ENCODE results near the gene SYT1.
"Not testable (repeated sequence)": the region's sequence is repeated elsewhere in the genome, so short reads cannot be mapped to it uniquely, and the experiment has no call there.

The SYT1 gene

GRCh38 chr12:78864403-78864869, at the start of gene SYT1:
Gene SYT1 (plus strand): TSS chr12:78864774.
- DNase-seq (ENCODE audit: low read depth in 2 of 3, low spot score in 2 of 3): no peak

- DNase-seq (ENCODE audit: low read depth in 2 of 3, low spot score in 2 of 3): no peak
Measured at GRCh38 chr12:78818487-78818886, 46.1 kb upstream of the SYT1 start.

DNA sequence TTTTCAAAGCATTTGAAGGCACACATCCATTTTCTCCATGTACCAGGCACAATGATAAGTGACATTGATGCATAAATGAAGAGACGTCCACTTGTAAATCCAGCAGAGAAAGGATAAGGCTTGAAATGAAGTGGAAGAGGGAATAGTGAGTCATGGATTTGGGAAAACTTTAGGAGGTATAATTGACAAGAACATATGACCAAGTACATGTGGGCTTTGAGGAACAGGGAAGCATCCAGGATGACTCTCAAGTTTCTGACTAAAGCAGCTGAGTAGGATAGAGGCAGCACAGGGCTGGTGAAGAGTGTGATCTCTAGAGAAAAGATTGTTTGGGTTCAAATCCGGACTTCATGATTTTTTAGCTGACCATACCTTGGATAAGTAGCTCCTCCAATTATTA, 43.6 kb upstream of the SYT1 start:
- no peak for DNase-seq (ENCODE audit: low read depth in 2 of 3, low spot score in 2 of 3)

GRCh38 chr12:78824918-78825317, 39.7 kb upstream of the SYT1 start:
- no peak for DNase-seq (ENCODE audit: low read depth in 2 of 3, low spot score in 2 of 3)

DNA sequence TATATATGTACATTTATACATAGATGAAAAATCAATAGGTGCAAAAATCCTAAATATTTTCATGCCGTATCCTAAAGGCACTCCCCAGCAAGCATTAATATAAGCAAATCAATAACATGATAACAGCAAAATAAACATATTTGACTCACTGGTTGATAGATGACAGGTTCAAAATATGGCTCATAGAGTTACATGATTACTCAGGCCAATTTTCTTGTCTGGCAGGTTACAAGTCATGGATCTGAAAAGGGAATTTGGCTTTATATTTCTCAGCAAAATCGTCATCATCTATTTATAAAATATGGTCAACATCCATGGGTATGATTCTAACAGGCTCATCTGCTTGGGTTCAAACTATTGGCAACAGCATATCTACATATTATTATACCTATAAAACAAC, 34.9 kb upstream of the SYT1 start:
- DNase-seq (ENCODE audit: low read depth in 2 of 3, low spot score in 2 of 3): no peak

DNA sequence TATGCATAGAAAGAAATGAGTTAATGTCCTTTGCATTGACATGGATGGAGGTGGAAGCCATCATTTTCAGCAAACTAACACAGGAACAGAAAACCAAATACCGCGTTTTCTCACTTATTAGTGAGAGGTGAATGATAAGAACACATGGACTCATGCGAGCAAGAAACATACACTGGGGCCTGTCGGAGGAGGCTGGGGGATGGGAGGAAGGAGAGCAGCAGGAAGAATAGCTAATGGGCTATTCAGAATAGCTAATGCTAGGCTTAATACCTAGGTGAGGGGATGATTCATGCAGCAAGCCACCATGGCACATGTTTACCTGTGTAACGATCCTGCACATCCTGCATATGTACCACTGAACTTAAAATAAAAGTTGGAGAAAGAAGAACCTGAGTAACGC, 29.1 kb upstream of the SYT1 start:
- no peak for DNase-seq (ENCODE audit: low read depth in 2 of 3, low spot score in 2 of 3)

DNA sequence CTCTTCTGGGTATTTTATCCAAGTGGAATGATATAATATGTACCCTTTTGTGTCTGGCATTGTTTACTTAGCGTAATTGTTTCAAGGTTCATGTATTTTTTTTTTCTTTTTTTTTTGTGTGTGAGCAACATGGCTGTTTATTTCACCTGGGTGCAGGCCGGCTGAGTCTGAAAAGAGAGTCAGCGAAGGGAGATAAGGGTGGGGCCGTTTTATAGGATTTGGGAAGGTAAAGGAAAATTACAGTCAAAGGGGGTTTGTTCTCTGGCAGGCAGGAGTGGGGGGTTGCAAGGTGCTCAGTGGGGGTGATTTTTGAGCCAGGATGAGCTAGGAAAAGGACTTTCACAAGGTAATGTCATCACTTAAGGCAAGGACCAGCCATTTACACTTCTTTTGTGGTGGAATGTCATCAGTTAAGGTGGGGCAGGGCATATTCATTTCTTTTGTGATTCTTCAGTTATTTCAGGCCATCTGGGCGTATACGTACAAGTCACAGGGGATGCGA, 24.0 kb upstream of the SYT1 start:
- DNase-seq (ENCODE audit: low read depth in 2 of 3, low spot score in 2 of 3): not testable (repeated sequence)

GRCh38 chr12:78853231-78853630, 11.3 kb upstream of the SYT1 start:
- no peak for DNase-seq (ENCODE audit: low read depth in 2 of 3, low spot score in 2 of 3)

GRCh38 chr12:78863482-78864402, 832 bp upstream of the SYT1 start:
- no peak for DNase-seq (ENCODE audit: low read depth in 2 of 3, low spot score in 2 of 3)

DNA sequence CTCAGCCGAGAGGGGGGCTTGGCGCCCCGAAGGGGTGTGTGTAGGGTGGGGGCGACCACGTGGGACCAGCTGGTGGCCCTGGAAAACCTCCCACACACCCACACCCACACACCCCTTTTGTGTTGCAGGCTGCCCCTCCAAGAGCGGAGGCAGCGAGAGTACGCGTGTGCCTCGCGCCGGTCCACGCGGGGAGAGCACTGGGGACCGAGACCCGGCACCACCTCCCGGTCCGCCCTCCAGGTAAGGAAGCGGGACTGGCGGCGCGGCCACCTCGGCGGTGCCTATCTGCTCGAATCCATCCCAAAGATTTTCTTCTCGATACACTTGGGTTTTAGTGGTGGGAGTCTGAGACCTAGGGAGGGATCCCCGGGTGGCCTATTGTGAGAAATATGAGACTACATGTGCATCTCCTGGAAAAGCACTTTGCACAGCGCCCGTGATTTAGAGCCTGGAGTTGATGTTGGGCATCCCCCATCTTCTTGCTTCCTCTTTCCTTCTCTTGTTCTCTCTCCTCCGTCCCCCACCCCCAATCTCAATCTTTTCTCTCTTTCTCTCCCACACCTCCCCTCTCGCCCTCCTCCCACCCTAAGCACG, 393 bp downstream of the SYT1 start:
- DNase-seq (ENCODE audit: low read depth in 2 of 3, low spot score in 2 of 3): no peak

DNA sequence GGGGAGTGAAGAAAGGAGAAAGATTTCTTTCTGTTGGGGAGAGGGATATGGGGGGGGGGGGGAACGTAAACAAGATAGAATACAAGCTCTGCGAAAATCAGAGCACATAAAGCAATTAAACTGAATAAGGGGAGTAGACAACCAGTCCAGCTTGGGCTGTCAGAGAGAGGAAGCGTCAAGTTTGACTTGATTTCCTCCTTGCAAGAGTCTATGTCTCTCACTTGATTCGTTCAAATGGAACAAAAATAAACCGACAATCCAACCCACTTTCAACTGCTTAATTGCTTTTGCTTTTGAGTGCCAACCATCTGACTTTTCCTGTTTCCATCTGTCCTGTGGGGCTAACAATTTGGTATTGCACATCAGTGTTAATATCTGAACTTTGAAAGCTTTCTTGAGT, 942 bp downstream of the SYT1 start:
- no peak for DNase-seq (ENCODE audit: low read depth in 2 of 3, low spot score in 2 of 3)

DNA sequence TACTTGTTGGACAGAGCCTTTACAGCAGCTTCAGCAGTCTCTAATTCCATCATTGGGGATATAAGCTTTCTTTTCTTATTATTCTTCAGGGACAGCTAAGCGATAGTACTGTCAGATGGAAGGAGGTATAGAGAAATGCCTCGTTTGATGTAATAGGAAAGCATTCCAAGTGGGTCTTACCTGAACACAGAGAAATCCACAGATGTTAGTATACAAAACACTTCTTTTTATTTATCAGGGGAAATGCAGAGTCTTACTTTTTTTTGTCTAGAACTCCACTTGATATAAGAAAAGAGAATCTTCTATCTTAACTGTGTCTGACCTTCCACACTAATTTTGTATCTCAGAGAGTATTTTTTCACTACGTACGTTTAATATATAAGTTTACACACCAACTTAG, 1.9 kb downstream of the SYT1 start:
- DNase-seq (ENCODE audit: low read depth in 2 of 3, low spot score in 2 of 3): no peak

DNA sequence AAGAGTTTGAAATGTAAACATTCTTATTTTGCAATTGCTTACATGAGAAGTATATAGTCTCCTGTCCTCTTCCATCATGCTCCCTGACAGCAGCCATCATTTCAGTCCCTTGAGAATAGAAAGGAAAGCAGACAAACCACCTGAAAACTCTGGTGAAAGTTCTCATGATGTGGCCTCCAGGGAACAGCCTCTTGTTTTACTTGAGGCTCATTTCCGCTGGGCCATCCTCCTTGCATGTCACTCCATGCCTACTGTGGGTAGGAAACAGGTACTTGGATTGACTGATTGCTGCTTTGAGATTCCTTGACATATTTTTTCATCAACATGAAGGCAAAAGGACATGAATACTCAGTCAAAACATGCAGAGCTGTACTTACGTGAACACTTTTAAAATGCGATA, 6.0 kb downstream of the SYT1 start:
- no peak for DNase-seq (ENCODE audit: low read depth in 2 of 3, low spot score in 2 of 3)

GRCh38 chr12:78871566-78871965, 7.0 kb downstream of the SYT1 start:
- DNase-seq (ENCODE audit: low read depth in 2 of 3, low spot score in 2 of 3): no peak

DNA sequence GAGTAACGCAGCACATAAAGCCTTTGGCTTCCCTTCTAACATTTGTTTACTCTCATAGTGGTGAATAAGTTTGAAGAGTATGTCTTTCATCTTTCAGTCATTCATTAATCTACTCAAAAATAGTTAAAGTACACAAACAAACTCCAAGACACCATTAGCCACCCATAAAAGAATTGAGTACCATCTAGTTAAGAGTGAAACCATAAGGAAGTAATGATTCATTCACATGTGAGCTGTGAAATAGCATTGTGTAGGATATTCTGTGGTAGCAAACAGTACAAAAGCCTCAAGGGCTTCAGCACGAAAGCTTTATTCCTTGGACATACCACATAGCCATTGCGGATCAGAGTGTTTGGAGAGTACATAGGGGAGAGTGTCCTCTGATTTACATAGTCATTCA, 13.9 kb downstream of the SYT1 start:
- no peak for DNase-seq (ENCODE audit: low read depth in 2 of 3, low spot score in 2 of 3)

- no peak for DNase-seq (ENCODE audit: low read depth in 2 of 3, low spot score in 2 of 3)
Measured at GRCh38 chr12:78878866-78879265, 14.3 kb downstream of the SYT1 start.

DNA sequence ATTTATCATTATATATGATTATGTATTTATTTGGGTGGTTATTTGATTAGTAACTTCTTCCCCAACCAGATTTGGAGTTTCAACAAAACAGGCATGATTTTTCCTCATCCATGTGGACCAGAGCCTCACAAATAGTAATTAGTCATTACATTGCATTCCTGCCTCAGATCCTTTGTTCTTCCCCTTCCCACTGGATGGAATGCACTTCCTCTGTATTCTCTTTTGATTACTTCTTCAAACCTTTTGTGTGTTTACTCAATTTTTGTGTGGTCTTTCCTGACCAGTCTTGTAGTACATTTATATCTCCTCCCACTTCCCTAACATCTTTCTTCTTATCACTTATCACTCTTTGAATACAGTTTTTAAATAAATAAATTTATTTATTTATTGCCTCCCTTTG, 15.5 kb downstream of the SYT1 start:
- no peak for DNase-seq (ENCODE audit: low read depth in 2 of 3, low spot score in 2 of 3)

GRCh38 chr12:78881685-78882084, 17.1 kb downstream of the SYT1 start:
- DNase-seq (ENCODE audit: low read depth in 2 of 3, low spot score in 2 of 3): no peak

- no peak for DNase-seq (ENCODE audit: low read depth in 2 of 3, low spot score in 2 of 3)
Measured at GRCh38 chr12:78885466-78885865, 20.9 kb downstream of the SYT1 start.

DNA sequence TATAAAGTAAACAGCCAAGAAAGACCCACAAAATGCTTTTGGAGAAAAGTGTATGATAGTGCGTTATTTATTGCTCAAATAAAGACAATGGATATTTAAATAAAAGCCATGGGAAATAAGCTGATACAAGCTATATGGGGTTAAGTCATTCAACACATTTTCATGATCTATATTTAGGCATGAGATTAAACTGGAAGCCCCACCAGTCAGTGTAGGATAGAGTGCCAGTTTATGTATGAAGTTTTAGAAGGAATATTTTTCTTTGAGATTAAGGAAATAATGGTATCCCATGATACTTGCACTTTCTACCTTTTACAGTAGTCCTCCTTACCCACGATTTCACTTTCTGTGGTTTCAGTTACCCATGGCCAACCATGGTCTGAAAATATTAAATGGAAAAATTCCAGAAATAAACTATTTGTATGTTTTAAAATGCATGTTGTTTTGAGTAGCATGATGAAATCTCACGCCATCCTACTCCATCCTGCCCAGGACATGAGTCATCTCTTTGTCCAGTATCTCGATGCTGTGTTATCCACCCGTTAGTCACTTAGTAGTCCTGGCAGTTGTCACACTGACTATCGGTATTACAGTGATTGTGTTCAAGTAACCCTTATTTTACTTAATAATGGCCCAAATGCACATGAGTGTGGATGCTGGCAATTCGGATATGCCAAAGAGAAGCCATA, 22.3 kb downstream of the SYT1 start:
- no peak for DNase-seq (ENCODE audit: low read depth in 2 of 3, low spot score in 2 of 3)

- no peak for DNase-seq (ENCODE audit: low read depth in 2 of 3, low spot score in 2 of 3)
Measured at GRCh38 chr12:78887444-78887843, 22.9 kb downstream of the SYT1 start.

GRCh38 chr12:78888568-78888967, 24.0 kb downstream of the SYT1 start:
- DNase-seq (ENCODE audit: low read depth in 2 of 3, low spot score in 2 of 3): no peak

Measured in activated CD8-positive, alpha-beta memory T cell treated with anti-CD3 and anti-CD28 coated beads for 48 hours (primary cell).